ENCODE measurements around the gene TRIM47. TPM values are rescaled to one million over a fixed set of nuclear protein-coding genes. Genes with fewer than 3 reads are reported as not detected.
"Not testable (repeated sequence)": the region's sequence is repeated elsewhere in the genome, so short reads cannot be mapped to it uniquely, and the experiment has no call there.

The TRIM47 gene
- total RNA-seq, 1 donor from 2014 or later, result 22.5 TPM

DNA sequence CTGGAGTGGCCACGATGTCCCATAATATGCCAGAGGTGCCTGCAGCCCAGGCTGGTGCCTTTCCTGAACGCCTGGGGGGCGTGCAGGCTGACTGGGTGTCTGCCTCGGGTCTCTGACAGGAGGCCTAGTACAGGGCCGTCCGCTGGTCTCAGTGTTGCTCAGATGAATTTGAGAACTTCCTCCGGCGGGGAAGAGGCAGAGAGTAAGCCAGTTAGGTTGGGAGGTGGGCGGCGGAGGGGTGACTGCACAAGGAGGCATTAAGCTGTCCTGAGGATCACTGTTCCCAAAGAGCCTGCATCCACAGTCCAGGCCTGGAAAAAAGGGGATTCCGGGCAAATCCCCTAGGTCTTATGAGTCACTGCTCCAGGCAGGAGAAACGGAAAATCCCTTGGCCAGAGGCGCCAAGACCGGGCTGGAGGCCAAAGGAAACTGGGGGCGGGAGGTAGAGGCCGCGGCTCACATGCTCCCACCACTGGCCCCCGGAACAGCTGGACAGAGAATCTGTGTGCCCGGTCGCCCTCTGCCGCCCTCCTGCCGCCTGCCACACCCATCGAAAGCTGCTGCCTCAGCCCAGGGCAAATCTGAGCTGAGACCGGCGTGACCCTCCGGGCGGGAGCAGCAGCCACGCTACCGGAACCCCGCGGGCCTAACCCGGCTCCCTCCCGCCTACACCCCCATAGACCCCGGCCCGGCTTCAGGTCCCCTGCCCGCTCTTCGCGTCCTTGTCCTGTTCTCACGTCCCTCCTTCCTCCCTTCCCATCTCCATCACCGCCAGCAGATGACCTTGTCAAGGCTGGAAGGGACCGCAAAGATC, 1.2 kb downstream of the TRIM47 start:
- H3K4me3 Mint-ChIP-seq (ENCODE audit: low read depth), result peak overlapping the region; percentile 92
- no peak for DNase-seq (ENCODE audit: low spot score)
- H3K9me3 Mint-ChIP-seq, result no peaks in the 10 kb centered on the region
- H3K27ac Mint-ChIP-seq, result peak overlapping the region; percentile 93
- H3K27me3 Mint-ChIP-seq (ENCODE audit: low read depth), result peaks cover 8% of the 10 kb centered on the region
- intact Hi-C loops (cut with micrococcal nuclease), result loop anchor here (2.0 kb wide), 1 partner anchor 20 kb away; the partner anchor contains the start of gene TRIM65
- peaks cover 18% of the 10 kb centered on the region for H3K36me3 Mint-ChIP-seq (ENCODE audit: low read depth)
- peaks cover 41% of the 10 kb centered on the region for H3K4me1 Mint-ChIP-seq (ENCODE audit: low read depth)

DNA sequence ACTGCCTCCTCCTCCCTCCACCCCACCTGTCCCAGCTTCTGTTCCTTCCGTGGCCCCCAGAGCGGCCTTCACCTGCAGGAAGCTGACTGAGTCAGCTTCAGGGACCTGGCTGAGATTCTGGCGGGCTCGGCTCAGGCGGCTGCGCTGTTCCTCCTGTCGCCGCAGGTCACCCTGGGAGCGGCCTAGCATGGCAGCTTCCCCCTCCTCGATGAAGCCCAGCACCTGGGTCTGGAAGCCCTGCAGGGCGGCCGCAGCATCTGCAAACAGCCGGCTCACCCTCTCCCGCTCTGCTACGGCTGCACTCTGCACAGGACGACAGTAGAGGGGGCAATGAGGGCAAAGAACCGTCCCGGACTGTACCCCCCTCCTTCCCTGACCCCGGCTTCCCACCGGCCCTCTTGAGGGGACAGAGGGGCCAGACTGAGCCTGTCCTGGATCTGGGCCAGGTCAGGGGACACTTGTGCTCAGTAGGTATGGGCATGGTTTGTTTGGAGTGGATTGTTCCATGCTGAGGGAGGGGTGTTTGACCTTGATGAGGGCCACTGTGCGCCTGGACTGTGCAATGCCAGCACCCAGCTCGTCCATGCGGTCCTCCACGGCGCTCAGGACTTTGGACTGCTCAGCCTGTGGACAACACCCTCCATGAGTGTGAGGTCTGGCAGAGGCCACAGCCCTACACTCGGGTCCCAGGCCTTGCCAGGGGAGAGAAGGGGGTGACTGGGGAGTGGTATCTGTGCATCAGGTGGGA, 2.0 kb downstream of the TRIM47 start:
- Mint-ChIP-seq H3K27ac (peak overlapping the region; percentile 93), H3K9me3 (no peaks in the 10 kb centered on the region), H3K27me3 (ENCODE audit: low read depth) (peaks cover 8% of the 10 kb centered on the region), H3K36me3 (ENCODE audit: low read depth) (peaks cover 18% of the 10 kb centered on the region), H3K4me3 (ENCODE audit: low read depth) (peak overlapping the region; percentile 92), H3K4me1 (ENCODE audit: low read depth) (peaks cover 36% of the 10 kb centered on the region)
- peak; percentile 61 for DNase-seq (ENCODE audit: low spot score)
- intact Hi-C loops (cut with micrococcal nuclease), result loop anchor here (2.0 kb wide), 1 partner anchor 20 kb away; the partner anchor contains the start of gene TRIM65

DNA sequence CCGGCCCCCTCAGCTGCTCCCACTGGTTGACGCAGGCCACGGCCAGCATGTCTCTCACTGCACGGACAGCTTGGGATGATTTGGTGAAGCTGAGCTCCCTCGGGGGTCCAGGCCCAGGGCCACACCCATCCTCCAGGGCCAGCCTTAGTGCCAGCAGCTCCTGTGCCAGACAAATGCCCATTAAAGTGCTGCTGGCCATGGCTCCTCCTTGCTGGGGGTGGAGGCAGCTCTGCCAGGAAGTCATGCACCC, 2.5 kb downstream of the TRIM47 start:
- Mint-ChIP-seq H3K27me3 (ENCODE audit: low read depth) (peaks cover 8% of the 10 kb centered on the region), H3K27ac (peak overlapping the region; percentile 93), H3K36me3 (ENCODE audit: low read depth) (peaks cover 18% of the 10 kb centered on the region), H3K9me3 (no peaks in the 10 kb centered on the region), H3K4me3 (ENCODE audit: low read depth) (peak overlapping the region; percentile 92), H3K4me1 (ENCODE audit: low read depth) (peaks cover 36% of the 10 kb centered on the region)
- intact Hi-C loops (cut with micrococcal nuclease), result loop anchor here (2.0 kb wide), 1 partner anchor 21 kb away; the partner anchor contains the start of gene TRIM65
- no peak for DNase-seq (ENCODE audit: low spot score)

DNA sequence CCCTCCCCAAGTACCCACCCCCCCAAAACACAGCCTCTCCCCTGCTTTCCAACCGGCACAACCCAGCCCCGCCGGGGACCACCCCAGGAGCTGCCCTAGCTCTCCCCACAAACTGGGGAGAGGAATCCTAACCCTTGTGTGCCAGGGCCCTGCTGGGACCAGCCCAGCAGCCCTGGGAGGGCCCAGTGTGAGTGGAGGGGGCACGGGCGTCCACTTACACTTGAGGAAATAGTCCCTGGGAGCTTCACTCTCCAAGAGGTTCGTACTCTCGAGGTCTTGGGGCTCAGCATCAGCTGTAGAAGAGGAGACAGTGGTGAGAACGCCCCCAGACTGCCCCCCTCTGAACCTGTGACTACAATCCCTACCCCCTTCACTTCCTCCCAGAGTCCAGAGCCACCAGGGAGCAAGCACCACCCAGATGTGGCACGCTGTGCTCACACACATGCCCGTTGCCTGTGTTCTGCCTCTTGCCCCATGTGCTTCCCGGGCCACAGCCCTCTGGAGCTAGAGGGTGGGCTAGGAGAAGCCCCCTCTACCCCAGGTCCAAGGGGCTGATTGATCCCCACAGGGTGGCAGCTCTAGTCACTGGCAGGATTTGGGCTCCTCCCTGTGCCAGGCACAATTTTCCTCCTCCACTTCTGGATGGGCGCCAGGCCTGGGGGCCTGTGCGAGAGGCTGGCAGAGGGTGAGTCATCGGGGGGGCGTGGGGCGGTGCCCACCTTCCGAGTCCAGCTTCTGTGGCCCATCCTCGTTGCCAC, 3.0 kb downstream of the TRIM47 start:
- peak overlapping the region; percentile 93 for H3K27ac Mint-ChIP-seq
- no peaks in the 10 kb centered on the region for H3K9me3 Mint-ChIP-seq
- peaks cover 18% of the 10 kb centered on the region for H3K36me3 Mint-ChIP-seq (ENCODE audit: low read depth)
- peaks cover 5% of the 10 kb centered on the region for H3K27me3 Mint-ChIP-seq (ENCODE audit: low read depth)
- H3K4me3 Mint-ChIP-seq (ENCODE audit: low read depth), result no peak overlapping the region
- DNase-seq (ENCODE audit: low spot score), result no peak
- intact Hi-C loops (cut with micrococcal nuclease), result no loop called here
- H3K4me1 Mint-ChIP-seq (ENCODE audit: low read depth), result peaks cover 36% of the 10 kb centered on the region

GRCh38 chr17:75874323-75875181, 3.8 kb downstream of the TRIM47 start:
- H3K36me3 Mint-ChIP-seq (ENCODE audit: low read depth), result peaks cover 18% of the 10 kb centered on the region
- H3K9me3 Mint-ChIP-seq, result no peaks in the 10 kb centered on the region
- no peak for DNase-seq (ENCODE audit: low spot score)
- H3K4me1 Mint-ChIP-seq (ENCODE audit: low read depth), result peaks cover 36% of the 10 kb centered on the region
- no peak overlapping the region for H3K27ac Mint-ChIP-seq
- H3K27me3 Mint-ChIP-seq (ENCODE audit: low read depth), result no peaks in the 10 kb centered on the region
- intact Hi-C loops (cut with micrococcal nuclease), result no loop called here
- no peak overlapping the region for H3K4me3 Mint-ChIP-seq (ENCODE audit: low read depth)

DNA sequence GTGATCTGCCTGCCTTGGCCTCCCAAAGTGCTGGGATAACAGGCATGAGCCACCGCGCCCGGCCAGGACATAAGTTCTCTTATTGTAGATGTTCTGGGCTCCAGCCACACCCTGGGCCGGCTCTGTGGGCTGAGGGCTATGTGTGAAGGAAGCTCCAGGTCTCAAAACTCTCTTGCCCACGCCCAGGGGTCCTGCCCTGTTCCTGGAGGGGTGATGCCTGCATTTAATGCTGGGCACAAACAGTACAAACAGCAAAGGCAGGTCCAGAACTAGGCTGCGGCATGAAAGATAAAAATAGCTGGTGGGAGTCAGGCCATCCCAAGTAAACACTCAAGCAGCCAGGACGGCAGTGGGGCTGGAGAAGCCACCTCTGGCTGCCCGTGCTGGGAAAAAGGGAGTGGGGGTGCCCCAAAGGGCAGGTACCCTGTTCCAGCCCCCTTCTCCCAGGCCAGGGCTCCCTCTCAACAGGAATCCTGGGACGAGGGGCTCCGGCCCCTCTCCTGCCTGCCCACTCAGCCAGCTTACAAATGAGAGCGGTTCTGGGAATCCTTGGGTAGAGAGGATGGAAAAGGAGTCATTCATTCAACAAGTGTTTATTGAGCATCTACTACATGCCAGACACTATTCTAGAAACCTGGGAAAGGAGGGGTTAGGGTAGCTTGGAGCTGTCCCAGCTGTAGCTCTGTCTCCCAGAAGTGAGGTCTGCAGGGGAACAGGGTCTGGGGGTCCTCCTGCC, 4.6 kb downstream of the TRIM47 start:
- peaks cover 35% of the 10 kb centered on the region for H3K4me1 Mint-ChIP-seq (ENCODE audit: low read depth)
- H3K27ac Mint-ChIP-seq, result no peak overlapping the region
- peaks cover 18% of the 10 kb centered on the region for H3K36me3 Mint-ChIP-seq (ENCODE audit: low read depth)
- H3K4me3 Mint-ChIP-seq (ENCODE audit: low read depth), result no peak overlapping the region
- H3K9me3 Mint-ChIP-seq, result no peaks in the 10 kb centered on the region
- no peak for DNase-seq (ENCODE audit: low spot score)
- intact Hi-C loops (cut with micrococcal nuclease), result loop anchor here (2.0 kb wide), 1 partner anchor 15 kb away; no protein-coding TSS in a partner anchor
- H3K27me3 Mint-ChIP-seq (ENCODE audit: low read depth), result no peaks in the 10 kb centered on the region

GRCh38 chr17:75872434-75873351, 5.7 kb downstream of the TRIM47 start:
- Mint-ChIP-seq H3K9me3 (no peaks in the 10 kb centered on the region), H3K27me3 (ENCODE audit: low read depth) (no peaks in the 10 kb centered on the region), H3K36me3 (ENCODE audit: low read depth) (peaks cover 17% of the 10 kb centered on the region), H3K4me1 (ENCODE audit: low read depth) (peaks cover 33% of the 10 kb centered on the region), H3K27ac (peak overlapping the region; percentile 71), H3K4me3 (ENCODE audit: low read depth) (no peak overlapping the region)
- intact Hi-C loops (cut with micrococcal nuclease), result loop anchor here (2.0 kb wide), 1 partner anchor 14 kb away; no protein-coding TSS in a partner anchor
- DNase-seq (ENCODE audit: low spot score), result peak; percentile 71

DNA sequence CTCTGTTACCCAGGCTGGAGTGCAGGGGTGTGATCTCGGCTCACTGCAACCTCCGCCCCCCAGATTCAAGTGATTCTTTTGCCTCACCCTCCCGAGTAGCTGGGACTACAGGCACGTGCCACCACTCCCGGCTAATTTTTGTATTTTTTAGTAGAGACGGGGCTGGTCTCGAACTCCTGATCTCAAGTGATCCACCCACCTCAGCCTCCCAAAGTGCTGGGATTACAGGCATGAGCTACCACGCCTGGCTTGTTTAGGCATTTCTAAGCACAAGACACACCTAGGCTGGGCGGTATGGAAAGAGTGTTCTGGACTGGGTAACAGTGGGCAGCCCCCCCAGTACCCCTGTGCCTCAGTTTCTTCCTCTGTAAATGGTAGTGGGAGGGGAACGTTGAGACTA, 8.2 kb downstream of the TRIM47 start:
- H3K36me3 Mint-ChIP-seq (ENCODE audit: low read depth); H3K4me3 Mint-ChIP-seq (ENCODE audit: low read depth); intact Hi-C loops (cut with micrococcal nuclease); H3K9me3 Mint-ChIP-seq; DNase-seq (ENCODE audit: low spot score); H3K27me3 Mint-ChIP-seq (ENCODE audit: low read depth): not testable (repeated sequence)
- Mint-ChIP-seq H3K4me1 (ENCODE audit: low read depth) (peaks cover 19% of the 10 kb centered on the region), H3K27ac (peak overlapping the region; percentile 14)

GRCh38 chr17:75869282-75870141, 8.9 kb downstream of the TRIM47 start:
- no peak overlapping the region for H3K4me3 Mint-ChIP-seq (ENCODE audit: low read depth)
- H3K27ac Mint-ChIP-seq, result no peak overlapping the region
- no peaks in the 10 kb centered on the region for H3K9me3 Mint-ChIP-seq
- peaks cover 26% of the 10 kb centered on the region for H3K4me1 Mint-ChIP-seq (ENCODE audit: low read depth)
- intact Hi-C loops (cut with micrococcal nuclease), result no loop called here
- H3K27me3 Mint-ChIP-seq (ENCODE audit: low read depth), result no peaks in the 10 kb centered on the region
- no peak for DNase-seq (ENCODE audit: low spot score)
- H3K36me3 Mint-ChIP-seq (ENCODE audit: low read depth), result no peaks in the 10 kb centered on the region

DNA sequence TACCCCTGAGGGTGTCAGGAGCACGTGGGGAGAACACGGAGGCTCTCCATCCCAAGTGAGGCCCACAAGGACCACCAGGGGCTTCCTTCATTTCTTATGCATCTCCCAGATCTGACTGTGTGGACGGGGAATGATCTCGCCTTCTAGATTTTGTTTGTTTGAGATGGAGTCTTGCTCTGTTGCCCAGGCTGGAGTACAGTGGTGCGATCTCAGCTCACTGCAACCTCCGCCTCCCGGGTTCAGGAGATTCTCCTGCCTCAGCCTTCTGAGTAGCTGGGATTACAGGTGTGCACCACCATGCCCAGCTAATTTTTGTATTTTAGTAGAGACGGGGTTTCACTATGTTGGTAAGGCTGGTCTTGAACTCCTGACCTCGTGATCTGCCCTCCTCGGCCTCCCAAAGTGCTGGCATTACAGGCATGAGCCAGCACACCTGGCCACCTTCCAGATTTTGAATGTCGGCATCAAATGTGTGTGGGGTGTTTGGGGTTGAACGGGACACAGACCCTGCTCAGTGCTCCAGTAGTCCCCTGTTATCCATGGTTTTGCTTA, 9.6 kb downstream of the TRIM47 start:
- not testable (repeated sequence) for H3K9me3 Mint-ChIP-seq

More for the DNA sequence above, 9.6 kb downstream of the TRIM47 start:
- H3K36me3 Mint-ChIP-seq (ENCODE audit: low read depth); DNase-seq (ENCODE audit: low spot score); intact Hi-C loops (cut with micrococcal nuclease); H3K27ac Mint-ChIP-seq; H3K4me3 Mint-ChIP-seq (ENCODE audit: low read depth); H3K27me3 Mint-ChIP-seq (ENCODE audit: low read depth): not testable (repeated sequence)
- peaks cover 33% of the 10 kb centered on the region for H3K4me1 Mint-ChIP-seq (ENCODE audit: low read depth)
